HepG2 (cell line): ENCODE results near the gene GJA8. TPM values are rescaled to one million over a fixed set of nuclear protein-coding genes. Genes with fewer than 3 reads are reported as not detected.
"Not testable (repeated sequence)": the region's sequence is repeated elsewhere in the genome, so short reads cannot be mapped to it uniquely, and the experiment has no call there.

Experiments
- ATAC-seq: fragments of 200-7000 bp; cut with Tn5 transposase; 3 replicates; pipeline ENCODE4 v1.9.1; 2020; ENCODE audit warnings: mild to moderate bottlenecking, moderate library complexity
- BruUV-seq: library from RNA; stranded (reverse); fragments of 400-500 nt; replicated peaks from 2 replicates; lab custom pipeline; 2021; lab: Mats Ljungman, UMichigan
- CTCF ChIA-PET: fragments of 300-600 bp; formaldehyde crosslinking; extraction: SDS; loops from one replicate; lab custom pipeline; 2021; ENCODE audit warnings: low total read pairs, inconsistent platforms, low intra/inter-chr PET ratio; lab: Yijun Ruan, JAX
- POLR2A ChIA-PET: fragments of 350-600 bp; sonication (Branson Sonifier 250); formaldehyde crosslinking; loops from one replicate; lab custom pipeline; 2020; ENCODE audit warnings: antibody characterized with exemption, inconsistent platforms; lab: Yijun Ruan, JAX
- DNase-seq: peaks from one replicate; pipeline ENCODE4 v3.0.0-alpha.2; 2015; ENCODE audit warnings: low spot score
- FAIRE-seq: peaks from 3 replicates; lab custom pipeline; 2011; peaks lifted over from hg19 to GRCh38; lab: Jason Lieb, UNC
- H2AFZ ChIP-seq: one replicate; pipeline ENCODE4 v1.6.1; 2011; ENCODE audit warnings: low read length, inconsistent platforms
- H3K27ac ChIP-seq: fragments of 300-600 bp; 3 replicates; pipeline ENCODE4 v1.8.0; 2011; ENCODE audit warnings: mixed run types, mild to moderate bottlenecking, mixed read lengths, low read length, inconsistent platforms; ENCODE audit not compliant: insufficient read depth; ENCODE audit errors: extremely low read length
- H3K27me3 ChIP-seq, 2 experiments: fragments of 200-600 bp in 1 of 2; 2 replicates in 1 of 2; 3 replicates in 1 of 2; pipeline versions ENCODE4 v1.6.0 to v1.8.0; 2011; ENCODE audit warnings: low read length in 2 of 2, mild to moderate bottlenecking in 2 of 2, moderate library complexity in 2 of 2, inconsistent platforms in 1 of 2; ENCODE audit not compliant: insufficient read depth in 2 of 2, control insufficient read depth in 1 of 2
- H3K36me3 ChIP-seq, 2 experiments: fragments of 200-600 bp in 1 of 2; replicated peaks in 1 of 2; 2 replicates in 1 of 2; 3 replicates in 1 of 2; pipeline versions ENCODE4 v1.5.1 to v1.8.0; 2011; ENCODE audit warnings: low read length in 2 of 2, inconsistent platforms in 1 of 2; ENCODE audit not compliant: insufficient read depth in 2 of 2, control insufficient read depth in 1 of 2
- H3K4me1 ChIP-seq: 2 replicates; pipeline ENCODE4 v1.5.1; 2012; ENCODE audit warnings: low read length, inconsistent platforms; ENCODE audit not compliant: insufficient read depth
- H3K4me2 ChIP-seq: 2 replicates; pipeline ENCODE4 v1.6.0; 2011; ENCODE audit warnings: low read depth, low read length, inconsistent platforms
- H3K4me3 ChIP-seq, 3 experiments: fragments of 200-600 bp in 1 of 3; sonication (generic), shearing (Covaris generic) in 1 of 3; replicated peaks in 1 of 3; 2 replicates each; pipeline ENCODE4 v1.5.1; 2011 to 2016; ENCODE audit warnings: low read length in 3 of 3, inconsistent platforms in 2 of 3, low read depth in 2 of 3, mild to moderate bottlenecking in 2 of 3, control low read depth in 1 of 3, mixed read lengths in 1 of 3; ENCODE audit not compliant: insufficient read depth in 1 of 3
- H3K79me2 ChIP-seq: one replicate; pipeline ENCODE4 v1.6.1; 2011; ENCODE audit warnings: low read length, inconsistent platforms; ENCODE audit not compliant: insufficient read depth
- H3K9ac ChIP-seq: 2 replicates; pipeline ENCODE4 v1.6.0; 2011; ENCODE audit warnings: mild to moderate bottlenecking, low read depth, low read length, inconsistent platforms; ENCODE audit not compliant: insufficient read depth
- H3K9me3 ChIP-seq: 2 replicates; pipeline ENCODE4 v1.5.1; 2012; ENCODE audit warnings: mild to moderate bottlenecking, low read length
- H4K20me1 ChIP-seq: 2 replicates; pipeline ENCODE4 v1.6.0; 2011; ENCODE audit warnings: inconsistent platforms, mild to moderate bottlenecking, low read length, moderate library complexity; ENCODE audit not compliant: insufficient read depth
- WGBS: methylation state at CpG from one replicate; pipeline ENCODE4 v1.1.6; 2017; ENCODE audit warnings: low lambda C conversion rate; 5-methylcytosine and 5-hydroxymethylcytosine counted together
- in situ Hi-C: cut with HindIII; loops from 2 replicates; pipeline ENCODE4 v1.10.0; 2017; ENCODE audit warnings: low pct_unique_long_range_greater_than_20kb; ENCODE audit not compliant: extremely low pct_ligation_motif_present
- intact Hi-C: fragments of 100-400 bp; cut with micrococcal nuclease; formaldehyde crosslinking; loops from one replicate; pipeline ENCODE4 v1.10.0; 2022; ENCODE audit not compliant: unreplicated experiment
- polyA plus RNA-seq, 8 experiments: library from polyadenylated mRNA; depleted of rRNA in 3 of 8; stranded (reverse) in 7 of 8; unstranded in 1 of 8; fragments of >200 nt; fragmentation: Illumina TruSeq in 4 of 8; extraction: Trizol in 4 of 8; gene quantifications; 2 replicates each; pipeline versions ENCODE4 v1.2.1 to v1.2.3, GENCODE V29; 2011 to 2016; ENCODE audit warnings: low read depth in 4 of 8, missing spikeins in 1 of 8, mixed read lengths in 1 of 8; ENCODE audit not compliant: insufficient read depth in 1 of 8
- total RNA-seq, 5 experiments: library from RNA; depleted of rRNA; stranded (reverse); fragments of >200 nt; fragmentation: Illumina TruSeq; extraction: Trizol; gene quantifications; 2 replicates each; pipeline ENCODE4 v1.2.3, GENCODE V29; 2016; ENCODE audit warnings: low read depth in 1 of 5

The GJA8 gene
- total and polyA plus RNA-seq, 2 of the 13 experiments (the other 11 are each of a cell fraction or from before 2014, with no cell fraction given) = not detected

- H3K36me3 ChIP-seq, H3K4me1 ChIP-seq, ATAC-seq, DNase-seq, FAIRE-seq, H2AFZ ChIP-seq, BruUV-seq, H3K9me3 ChIP-seq, H3K4me2 ChIP-seq, H3K27ac ChIP-seq, H3K27me3 ChIP-seq, intact Hi-C loops, H4K20me1 ChIP-seq, H3K4me3 ChIP-seq, CTCF ChIA-PET, H3K79me2 ChIP-seq, in situ Hi-C loops, POLR2A ChIA-PET, H3K9ac ChIP-seq: not testable (repeated sequence)
- 67% methylated on average over 3 of the region's 6 CpGs for WGBS
Observed at GRCh38 chr1:147927215-147927614, 24.6 kb downstream of the GJA8 start.

- H3K4me2 ChIP-seq, H3K4me3 ChIP-seq, BruUV-seq, H3K9ac ChIP-seq, H2AFZ ChIP-seq, CTCF ChIA-PET, H3K27ac ChIP-seq, in situ Hi-C loops, ATAC-seq, H3K9me3 ChIP-seq, FAIRE-seq, DNase-seq, POLR2A ChIA-PET, H3K36me3 ChIP-seq, H4K20me1 ChIP-seq, H3K4me1 ChIP-seq, H3K27me3 ChIP-seq, H3K79me2 ChIP-seq, intact Hi-C loops: not testable (repeated sequence)
- WGBS = 99% methylated on average over 8 of the region's 10 CpGs
Observed at GRCh38 chr1:147927689-147928088, 25.1 kb downstream of the GJA8 start.
